Measurements from ENCODE around the gene GNAL.

GRCh38 chr18:11880586-11881304 is 191.7 kb downstream of the GNAL start:
- TF ChIP-seq CTCF (IDR thresholded peaks at IDR 0.05; ENCODE audit: low read depth, low read length, poor library complexity, severe bottlenecking): no peak
- TF ChIP-seq EZH2phosphoT487 (IDR thresholded peaks at IDR 0.05; ENCODE audit: borderline replicate concordance, low read length): no peak

All from DOHH2 (cell line).